Fibroblast of lung (primary cell): ENCODE results near the gene B4GALT6. TPM values are rescaled to one million over a fixed set of nuclear protein-coding genes. Genes with fewer than 3 reads are reported as not detected.

Experiments
- DNase-seq, 2 donors: peaks; one replicate each; pipeline versions ENCODE4 v3.0.0 to v3.0.0-alpha.2; 2010; ENCODE audit warnings: low read depth in 2 of 2
- H2AFZ ChIP-seq: 2 replicates; pipeline ENCODE4 v1.5.1; 2012; ENCODE audit warnings: low read length, control low read depth, inconsistent platforms
- H3K27ac ChIP-seq: 2 replicates; pipeline ENCODE4 v1.5.1; 2011; ENCODE audit warnings: low read length, control low read depth; ENCODE audit not compliant: insufficient read depth
- H3K27me3 ChIP-seq: 2 replicates; pipeline ENCODE4 v1.5.1; 2011; ENCODE audit warnings: mild to moderate bottlenecking, low read length; ENCODE audit not compliant: control insufficient read depth, insufficient read depth
- H3K36me3 ChIP-seq: 2 replicates; pipeline ENCODE4 v1.5.1; 2011; ENCODE audit warnings: low read length; ENCODE audit not compliant: control insufficient read depth, insufficient read depth
- H3K4me1 ChIP-seq: 2 replicates; pipeline ENCODE4 v1.5.1; 2011; ENCODE audit warnings: low read length; ENCODE audit not compliant: control insufficient read depth, insufficient read depth; ENCODE audit errors: extremely low read depth
- H3K4me2 ChIP-seq: 2 replicates; pipeline ENCODE4 v1.5.1; 2011; ENCODE audit warnings: low read length, control low read depth; ENCODE audit not compliant: insufficient read depth; ENCODE audit errors: extremely low read depth
- H3K4me3 ChIP-seq, 4 experiments: fragments of 200-600 bp in 1 of 4; sonication (generic) in 1 of 4; replicated peaks in 1 of 4; 2 replicates each; pipeline ENCODE4 v1.5.1; 2011 to 2016; ENCODE audit warnings: low read length in 4 of 4, low read depth in 3 of 4, mild to moderate bottlenecking in 3 of 4, control low read depth in 2 of 4, inconsistent platforms in 1 of 4, mixed read lengths in 1 of 4; ENCODE audit not compliant: insufficient read depth in 1 of 4; ENCODE audit errors: control extremely low read depth in 1 of 4
- H3K79me2 ChIP-seq: 2 replicates; pipeline ENCODE4 v1.5.1; 2012; ENCODE audit warnings: mild to moderate bottlenecking, low read length, inconsistent platforms; ENCODE audit not compliant: control insufficient read depth, insufficient read depth
- H3K9ac ChIP-seq: 2 replicates; pipeline ENCODE4 v1.5.1; 2011; ENCODE audit warnings: mild to moderate bottlenecking, low read length, control low read depth; ENCODE audit not compliant: insufficient read depth
- H3K9me3 ChIP-seq: 2 replicates; pipeline ENCODE4 v1.5.1; 2012; ENCODE audit warnings: low read depth, low read length; ENCODE audit not compliant: control insufficient read depth, insufficient read depth
- H4K20me1 ChIP-seq: 2 replicates; pipeline ENCODE4 v1.5.1; 2011; ENCODE audit warnings: low read length; ENCODE audit not compliant: control insufficient read depth, insufficient read depth; ENCODE audit errors: extremely low read depth
- CTCF ChIP-seq, 2 donors: IDR thresholded peaks in 1 of 2; conservative IDR thresholded peaks in 1 of 2; 1 replicate in 1 of 2; 2 replicates in 1 of 2; pipeline ENCODE4 v1.5.1; 2011 to 2012; ENCODE audit warnings: low read length in 2 of 2, control low read depth in 1 of 2, inconsistent platforms in 1 of 2, low read depth in 1 of 2, mild to moderate bottlenecking in 1 of 2
- EZH2 ChIP-seq: IDR thresholded peaks from 2 replicates; pipeline ENCODE4 v1.5.1; 2012; ENCODE audit warnings: low read length, control low read depth, mild to moderate bottlenecking; ENCODE audit errors: missing control alignments
- polyA plus RNA-seq, 2 donors: library from polyadenylated mRNA; depleted of rRNA in 1 of 2; stranded (reverse) in 1 of 2; unstranded in 1 of 2; fragments of >200 nt; gene quantifications; 2 replicates each; pipeline ENCODE4 v1.2.1, GENCODE V29; 2011 to 2012; ENCODE audit warnings: missing spikeins in 1 of 2
- total RNA-seq: library from RNA; depleted of rRNA; stranded (reverse); fragments of >200 nt; gene quantifications from 2 replicates; pipeline ENCODE4 v1.2.1, GENCODE V29; 2014

The B4GALT6 gene
- total and polyA plus RNA-seq, 2 donors (not counting 1 experiment from before 2014, with no cell fraction given): 1.5 to 2.5 TPM

- no peak overlapping the region for H2AFZ ChIP-seq
- no peaks in the 10 kb centered on the region for H3K9me3 ChIP-seq
- no peak overlapping the region for H3K27ac ChIP-seq
- no peak overlapping the region for H3K4me2 ChIP-seq
- no peaks in the 10 kb centered on the region for H3K79me2 ChIP-seq
- H3K4me3 ChIP-seq: no peak overlapping the region
- no peaks in the 10 kb centered on the region for H3K27me3 ChIP-seq
- TF ChIP-seq EZH2 (no peak), CTCF (conservative IDR thresholded peaks at IDR 0.05 in 1 of 2, IDR thresholded peaks at IDR 0.05 in 1 of 2; ENCODE audit: low read depth in 1 of 2, low read length in 2 of 2) (no peak)
- H3K9ac ChIP-seq: no peak overlapping the region
- no peaks in the 10 kb centered on the region for H3K36me3 ChIP-seq
- no peak for DNase-seq
- H4K20me1 ChIP-seq: no peaks in the 10 kb centered on the region
- no peaks in the 10 kb centered on the region for H3K4me1 ChIP-seq
These were observed 53.8 kb downstream of the B4GALT6 start for GRCh38 chr18:31630549-31630948.

GRCh38 chr18:31626409-31626808 lies 58.0 kb downstream of the B4GALT6 start:
- Histone ChIP-seq H3K36me3 (no peaks in the 10 kb centered on the region), H3K79me2 (no peaks in the 10 kb centered on the region), H3K4me3 (no peak overlapping the region), H3K4me1 (no peaks in the 10 kb centered on the region), H3K9ac (no peak overlapping the region), H4K20me1 (no peaks in the 10 kb centered on the region), H3K9me3 (no peaks in the 10 kb centered on the region), H3K4me2 (no peak overlapping the region), H3K27me3 (no peaks in the 10 kb centered on the region), H3K27ac (no peak overlapping the region), H2AFZ (no peak overlapping the region)
- no peak for TF ChIP-seq CTCF (conservative IDR thresholded peaks at IDR 0.05 in 1 of 2, IDR thresholded peaks at IDR 0.05 in 1 of 2; ENCODE audit: low read depth in 1 of 2, low read length in 2 of 2)
- no peak for TF ChIP-seq EZH2
- no peak for DNase-seq

GRCh38 chr18:31624892-31625640 lies 59.3 kb downstream of the B4GALT6 start:
- DNase-seq: no peak
- no peak overlapping the region for H3K4me2 ChIP-seq
- no peak overlapping the region for H3K4me3 ChIP-seq
- no peak overlapping the region for H3K9ac ChIP-seq
- H3K9me3 ChIP-seq: no peaks in the 10 kb centered on the region
- H3K79me2 ChIP-seq: no peaks in the 10 kb centered on the region
- H2AFZ ChIP-seq: no peak overlapping the region
- TF ChIP-seq EZH2 (no peak), CTCF (conservative IDR thresholded peaks at IDR 0.05 in 1 of 2, IDR thresholded peaks at IDR 0.05 in 1 of 2; ENCODE audit: low read depth in 1 of 2, low read length in 2 of 2) (no peak)
- H4K20me1 ChIP-seq: no peaks in the 10 kb centered on the region
- H3K27ac ChIP-seq: no peak overlapping the region
- no peaks in the 10 kb centered on the region for H3K4me1 ChIP-seq
- no peaks in the 10 kb centered on the region for H3K36me3 ChIP-seq
- no peaks in the 10 kb centered on the region for H3K27me3 ChIP-seq
